ENCODE measurements around the gene IQCE.

Gene IQCE

GRCh38 chr7:2510130-2510776 lies 48.5 kb upstream of the IQCE start:
- TF ChIP-seq ZNF8 (CRISPR knock-in tag; IDR thresholded peaks at IDR 0.05), result no peak
- no peak for TF ChIP-seq GLIS3 (CRISPR knock-in tag; IDR thresholded peaks at IDR 0.05)
- TF ChIP-seq BACH2 (CRISPR knock-in tag; IDR thresholded peaks at IDR 0.05; ENCODE audit: borderline replicate concordance), result no peak
- no peak for TF ChIP-seq TSHZ2 (CRISPR knock-in tag; IDR thresholded peaks at IDR 0.05)
- TF ChIP-seq CREB5 (CRISPR knock-in tag; IDR thresholded peaks at IDR 0.05; ENCODE audit: low read depth), result no peak
- TF ChIP-seq OSR1 (CRISPR knock-in tag; IDR thresholded peaks at IDR 0.05), result no peak
- ATAC-seq, result no peak

- no peak for ATAC-seq
- no peak for TF ChIP-seq POU6F1 (CRISPR knock-in tag; IDR thresholded peaks at IDR 0.05; ENCODE audit: borderline replicate concordance, low read depth)
- no peak for TF ChIP-seq CSRNP3 (CRISPR knock-in tag; IDR thresholded peaks at IDR 0.05)
- TF ChIP-seq ISL1 (CRISPR knock-in tag; IDR thresholded peaks at IDR 0.05), result no peak
- TF ChIP-seq PATZ1 (CRISPR knock-in tag; IDR thresholded peaks at IDR 0.05; ENCODE audit: borderline replicate concordance), result no peak
- no peak for TF ChIP-seq ZNF70 (CRISPR knock-in tag; IDR thresholded peaks at IDR 0.05)
- no peak for TF ChIP-seq TSHZ2 (CRISPR knock-in tag; IDR thresholded peaks at IDR 0.05)
Measured at GRCh38 chr7:2510909-2511768, 47.6 kb upstream of the IQCE start.

GRCh38 chr7:2511769-2512168 lies 47.0 kb upstream of the IQCE start:
- ATAC-seq, result no peak
- no peak for TF ChIP-seq PATZ1 (CRISPR knock-in tag; IDR thresholded peaks at IDR 0.05; ENCODE audit: borderline replicate concordance)
- no peak for TF ChIP-seq RARB (CRISPR knock-in tag; IDR thresholded peaks at IDR 0.05)
- no peak for TF ChIP-seq ZFP3 (CRISPR knock-in tag; IDR thresholded peaks at IDR 0.05)
- TF ChIP-seq TCF4 (CRISPR knock-in tag; IDR thresholded peaks at IDR 0.05; ENCODE audit: borderline replicate concordance), result no peak
- TF ChIP-seq PPARA (CRISPR knock-in tag; IDR thresholded peaks at IDR 0.05; ENCODE audit: borderline replicate concordance), result no peak
- no peak for TF ChIP-seq ISL1 (CRISPR knock-in tag; IDR thresholded peaks at IDR 0.05)
- TF ChIP-seq BACH2 (CRISPR knock-in tag; IDR thresholded peaks at IDR 0.05; ENCODE audit: borderline replicate concordance), result no peak
- TF ChIP-seq ZC3H10 (CRISPR knock-in tag; IDR thresholded peaks at IDR 0.05), result no peak
- TF ChIP-seq ZNF70 (CRISPR knock-in tag; IDR thresholded peaks at IDR 0.05), result no peak
- no peak for TF ChIP-seq ESRRG (CRISPR knock-in tag; IDR thresholded peaks at IDR 0.05)
- no peak for TF ChIP-seq CREB5 (CRISPR knock-in tag; IDR thresholded peaks at IDR 0.05; ENCODE audit: low read depth)
- no peak for TF ChIP-seq CSDC2 (CRISPR knock-in tag; IDR thresholded peaks at IDR 0.05)
- TF ChIP-seq ZFP30 (CRISPR knock-in tag; IDR thresholded peaks at IDR 0.05), result no peak
